Measurements from ENCODE around the gene NPM3. TPM values are rescaled to one million over a fixed set of nuclear protein-coding genes. Genes with fewer than 3 reads are reported as not detected.

NPM3 gene
- total and polyA plus RNA-seq, 2 of the 8 experiments (the other 6 are each of a cell fraction or from before 2014, with no cell fraction given), result 127 to 175 TPM

GRCh38 chr10:101816913-101817336, 33.7 kb upstream of the NPM3 start:
- Histone ChIP-seq H2AFZ (ENCODE audit: low read length) (no peak overlapping the region), H2BK20ac (ENCODE audit: low read length) (no peak overlapping the region), H3K56ac (replicated peaks; ENCODE audit: insufficient read length, low read depth, low read length) (no peak overlapping the region), H3K79me2 (ENCODE audit: control insufficient read depth in 1 of 2, insufficient read depth in 2 of 2, low read length in 2 of 2) (peaks cover 47 to 66% of the 10 kb centered on the region in 2 experiments), H3K14ac (ENCODE audit: insufficient read length) (no peak overlapping the region), H3K9me3 (ENCODE audit: insufficient read depth in 2 of 2, low read depth in 1 of 2, low read length in 1 of 2) (no peaks in the 10 kb centered on the region), H3K4me1 (replicated peaks in 1 of 4; ENCODE audit: control insufficient read depth in 3 of 4, insufficient read depth in 4 of 4, low read length in 3 of 4) (peaks cover 0 to 5% (median 0%) of the 10 kb centered on the region in 4 experiments; a peak in 3 of 7 replicates), H3K27me3 (replicated peaks in 1 of 4; ENCODE audit: control insufficient read depth in 3 of 4, extremely low read depth in 1 of 4, insufficient read depth in 3 of 4, low read length in 3 of 4) (no peaks in the 10 kb centered on the region), H4K91ac (replicated peaks; ENCODE audit: insufficient read length, low read length) (no peak overlapping the region), H3K79me1 (ENCODE audit: low read depth, low read length) (peaks cover 12% of the 10 kb centered on the region), H4K20me1 (replicated peaks in 1 of 2; ENCODE audit: control insufficient read depth in 1 of 2, insufficient read depth in 2 of 2, low read length in 2 of 2) (peaks cover 27 to 35% of the 10 kb centered on the region in 2 experiments), H3K36me3 (ENCODE audit: control insufficient read depth in 2 of 4, insufficient read depth in 4 of 4, low read length in 3 of 4) (peaks cover 0 to 13% (median 2%) of the 10 kb centered on the region in 4 experiments; a peak in 5 of 8 replicates), H2AK5ac (ENCODE audit: low read depth, low read length) (no peak overlapping the region), H2BK120ac (replicated peaks; ENCODE audit: low read depth, low read length) (no peak overlapping the region), H3K4me3 (ENCODE audit: extremely low read depth in 1 of 4, insufficient read depth in 2 of 4, low read depth in 3 of 4, low read length in 4 of 4) (peak overlapping the region; percentile 77 to 98 (median 90)), H2BK5ac (ENCODE audit: low read depth, low read length) (peak overlapping the region; percentile 56; the same call in 1 of the 2 replicates), H4K5ac (ENCODE audit: insufficient read length, low read depth, low read length) (no peak overlapping the region), H3K9ac (replicated peaks in 1 of 4; ENCODE audit: extremely low read depth in 1 of 4, low read depth in 3 of 4, low read length in 3 of 4) (peak overlapping the region in 3 of 4 experiments; percentile 100; a peak in 6 of 7 replicates), H3K4ac (replicated peaks; ENCODE audit: insufficient read length, low read depth, low read length) (no peak overlapping the region), H2BK15ac (ENCODE audit: low read length) (no peak overlapping the region), H3K23me2 (ENCODE audit: low read depth, low read length) (peaks cover 14% of the 10 kb centered on the region), H3K23ac (ENCODE audit: insufficient read length) (no peak overlapping the region), H4K8ac (ENCODE audit: extremely low read depth, insufficient read depth, low read length) (no peak overlapping the region), H2BK12ac (ENCODE audit: low read depth, low read length) (no peak overlapping the region), H3K27ac (ENCODE audit: low read depth, low read length) (peak overlapping the region; percentile 100; the same call in 1 of the 2 replicates), H3K18ac (ENCODE audit: extremely low read depth, low read length) (no peak overlapping the region), H3K4me2 (ENCODE audit: insufficient read depth in 1 of 2, low read depth in 2 of 2, low read length in 2 of 2) (peak overlapping the region; percentile 90 to 92)
- WGBS, 2 experiments (ENCODE audit: extremely low coverage in 1 of 2, insufficient coverage in 1 of 2, insufficient read length in 1 of 2, insufficient replicate concordance in 2 of 2, low coverage in 1 of 2, low lambda C conversion rate in 2 of 2, missing lambda C conversion rate in 1 of 2), result 4% methylated on average over 14 of the region's 14 CpGs; no CpG with 5 or more reads in 1 of the 2 experiments
- POLR2A ChIA-PET (ENCODE audit: partially characterized antibody), result interaction anchor here (0.7 to 6.0 kb wide), 7 partner anchors 14 to 34 kb away, joined by 3 to 100 read pairs (median 9); partner anchors contain the start of gene NPM3
- FAIRE-seq (no peak), DNase-seq (ENCODE audit: low read depth in 1 of 2, low spot score in 2 of 2) (no peak)
- CTCF ChIA-PET (ENCODE audit: partially characterized antibody), result interaction anchor here (3.2 to 7.0 kb wide), 2 partner anchors 20 to 36 kb away, joined by 13 to 46 read pairs; no protein-coding TSS in a partner anchor
- TF ChIP-seq GABPA (IDR thresholded peaks at IDR 0.05; ENCODE audit: borderline replicate concordance, insufficient read depth, low read length), result no peak
- TF ChIP-seq USF2 (IDR thresholded peaks at IDR 0.05; ENCODE audit: low read length), result no peak
- TF ChIP-seq HDAC6 (IDR thresholded peaks at IDR 0.05; ENCODE audit: low read depth, low read length), result no peak
- no peak for TF ChIP-seq SAP30 (IDR thresholded peaks at IDR 0.05; ENCODE audit: insufficient read depth, insufficient replicate concordance, low read length)
- no peak for TF ChIP-seq RAD21 (IDR thresholded peaks at IDR 0.05 in 1 of 2, conservative IDR thresholded peaks at IDR 0.05 in 1 of 2; ENCODE audit: low read depth in 2 of 2, low read length in 2 of 2)
- TF ChIP-seq POLR2AphosphoS5 (IDR thresholded peaks at IDR 0.05; ENCODE audit: low read depth, low read length), result no peak
- no peak for TF ChIP-seq TAF7 (optimal IDR thresholded peaks at IDR 0.05; ENCODE audit: borderline replicate concordance, low read depth, low read length)
- no peak for TF ChIP-seq EZH2 (IDR thresholded peaks at IDR 0.05; ENCODE audit: low read depth, low read length, severe bottlenecking)
- no peak for TF ChIP-seq ATF2 (IDR thresholded peaks at IDR 0.05; ENCODE audit: low read length)

Measured in H1 (cell line).